ENCODE measurements around the gene C1GALT1C1L.
A peak's percentile ranks its signal among the peaks of the same experiment; 100 is the strongest.

The C1GALT1C1L gene

DNA sequence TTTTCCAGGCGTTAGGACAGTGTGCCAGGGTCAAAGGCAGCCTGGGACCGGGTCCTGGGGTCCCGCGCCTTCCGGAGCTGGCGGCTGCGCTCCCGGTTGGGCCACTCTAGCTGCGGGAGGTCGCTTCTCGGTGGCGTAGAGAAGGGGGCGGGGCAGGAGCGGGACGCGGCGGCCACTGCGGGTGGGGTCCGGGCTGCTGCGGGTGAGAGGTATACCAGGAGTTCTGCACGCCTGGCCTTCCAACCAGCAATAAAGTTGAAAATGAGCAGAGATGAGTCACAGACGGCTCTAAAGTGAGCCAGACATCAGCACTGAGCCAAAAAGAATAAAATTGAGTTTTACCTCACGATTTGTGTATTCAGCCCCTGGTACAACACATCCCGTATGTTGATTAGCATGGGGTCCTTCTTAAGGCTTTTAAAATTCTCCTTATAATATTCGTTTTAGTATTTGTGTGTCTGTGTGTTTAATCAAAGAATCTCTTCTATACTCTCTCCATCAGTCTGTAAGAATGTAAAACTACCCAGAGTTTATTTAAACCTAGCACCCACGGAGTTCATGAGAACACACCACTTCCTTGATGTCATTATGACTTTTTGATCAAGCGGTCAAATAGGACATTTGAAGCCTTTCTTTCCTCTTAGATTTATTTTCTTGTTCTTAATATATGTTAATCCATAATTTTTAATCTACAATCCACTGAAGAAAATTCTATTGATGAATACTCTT is at the start of gene C1GALT1C1L:
Gene C1GALT1C1L (minus strand): TSS at position 108 of the 729 bp plus-strand sequence. CDS start 107 bp downstream, at position 1.
- ChIA-PET POLR2A (no interaction called here), CTCF (no interaction called here)
- H3K4me3 ChIP-seq (ENCODE audit: low read depth, low read length): peak within 1 kb of the TSS; percentile 52
- peak; percentile 7 for DNase-seq (ENCODE audit: low read depth, low spot score)
- TF ChIP-seq, protein P1, sequence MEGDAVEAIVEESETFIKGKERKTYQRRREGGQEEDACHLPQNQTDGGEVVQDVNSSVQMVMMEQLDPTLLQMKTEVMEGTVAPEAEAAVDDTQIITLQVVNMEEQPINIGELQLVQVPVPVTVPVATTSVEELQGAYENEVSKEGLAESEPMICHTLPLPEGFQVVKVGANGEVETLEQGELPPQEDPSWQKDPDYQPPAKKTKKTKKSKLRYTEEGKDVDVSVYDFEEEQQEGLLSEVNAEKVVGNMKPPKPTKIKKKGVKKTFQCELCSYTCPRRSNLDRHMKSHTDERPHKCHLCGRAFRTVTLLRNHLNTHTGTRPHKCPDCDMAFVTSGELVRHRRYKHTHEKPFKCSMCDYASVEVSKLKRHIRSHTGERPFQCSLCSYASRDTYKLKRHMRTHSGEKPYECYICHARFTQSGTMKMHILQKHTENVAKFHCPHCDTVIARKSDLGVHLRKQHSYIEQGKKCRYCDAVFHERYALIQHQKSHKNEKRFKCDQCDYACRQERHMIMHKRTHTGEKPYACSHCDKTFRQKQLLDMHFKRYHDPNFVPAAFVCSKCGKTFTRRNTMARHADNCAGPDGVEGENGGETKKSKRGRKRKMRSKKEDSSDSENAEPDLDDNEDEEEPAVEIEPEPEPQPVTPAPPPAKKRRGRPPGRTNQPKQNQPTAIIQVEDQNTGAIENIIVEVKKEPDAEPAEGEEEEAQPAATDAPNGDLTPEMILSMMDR (IDR thresholded peaks at IDR 0.05; ENCODE audit: insufficient read depth, low read length, missing control alignments): no peak

DNA sequence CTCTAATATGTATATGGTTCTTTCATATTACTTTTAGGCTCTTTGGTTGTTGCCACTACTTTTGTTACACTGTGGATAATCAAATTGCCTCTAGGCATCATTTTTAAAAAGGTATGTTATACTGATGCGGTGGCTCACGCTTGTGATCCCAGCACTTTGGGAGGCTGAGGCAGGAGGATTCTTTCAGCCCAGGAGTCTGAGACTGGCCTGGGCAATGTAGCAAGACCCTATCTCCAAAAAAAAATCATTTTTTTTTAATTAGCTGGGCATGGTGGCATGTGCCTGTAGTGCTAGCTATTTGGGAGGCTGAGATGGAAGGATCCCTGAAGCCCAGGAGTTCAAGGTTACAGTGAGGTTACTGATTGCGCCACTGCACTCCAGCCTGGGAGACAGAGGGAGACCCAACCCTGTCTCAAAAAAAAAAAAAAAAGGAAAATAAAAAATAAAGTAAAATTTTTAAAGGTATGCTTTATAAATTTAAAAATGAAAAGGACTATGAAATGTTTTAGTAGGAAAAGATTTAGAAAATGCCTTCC is 49.5 kb upstream of the C1GALT1C1L start:
- no peak for DNase-seq (ENCODE audit: low read depth, low spot score)
- H3K4me3 ChIP-seq (ENCODE audit: low read depth, low read length): no peak overlapping the region
- POLR2A ChIA-PET: no interaction called here
- CTCF ChIA-PET: interaction anchor here (0.8 kb wide), 1 partner anchor 10 kb away, joined by 3 read pairs; no protein-coding TSS in a partner anchor
- TF ChIP-seq, protein P1 (IDR thresholded peaks at IDR 0.05; ENCODE audit: insufficient read depth, low read length, missing control alignments): no peak

DNA sequence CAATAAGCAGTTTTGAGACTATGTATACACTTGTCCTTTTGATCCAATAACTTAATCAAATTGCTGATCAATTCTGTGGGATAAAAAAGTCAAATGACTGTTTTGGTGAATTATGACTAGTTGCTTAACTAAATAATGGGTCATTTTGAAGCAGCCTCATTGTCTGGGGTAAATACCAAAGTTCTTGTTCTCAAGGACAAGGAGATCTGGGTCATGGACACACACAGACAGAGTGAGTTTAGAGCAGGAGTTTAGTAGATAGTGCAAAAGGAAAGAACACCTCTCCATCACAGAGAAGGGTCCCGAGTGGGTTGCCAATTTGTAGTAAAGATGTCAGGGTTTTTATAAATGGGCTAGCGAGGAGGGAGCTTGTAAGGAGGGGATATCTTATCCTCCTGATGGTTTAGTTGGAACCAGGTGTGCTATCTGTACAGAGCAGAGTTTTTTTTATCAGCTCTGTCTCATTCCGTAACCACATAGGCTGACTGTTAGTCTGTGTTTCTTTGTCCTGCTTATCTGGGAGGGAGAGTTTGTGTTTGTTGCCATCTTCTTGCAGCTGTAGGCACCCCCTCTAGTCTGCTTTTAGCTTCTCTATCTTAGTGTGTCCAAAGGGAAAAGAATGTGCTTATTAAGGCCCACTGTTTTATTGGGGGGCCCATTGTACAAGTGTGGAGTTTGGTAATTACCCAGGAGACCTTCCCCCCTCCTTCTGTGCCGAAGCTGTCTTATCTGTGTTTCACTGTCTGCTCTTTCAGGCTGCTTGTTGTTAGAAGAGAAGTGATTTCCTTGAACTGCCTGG is 48.7 kb upstream of the C1GALT1C1L start:
- no peak for DNase-seq (ENCODE audit: low read depth, low spot score)
- H3K4me3 ChIP-seq (ENCODE audit: low read depth, low read length): no peak overlapping the region
- CTCF ChIA-PET: interaction anchor here (0.8 to 1.2 kb wide), 2 partner anchors 9 to 10 kb away, joined by 3 to 4 read pairs; no protein-coding TSS in a partner anchor
- POLR2A ChIA-PET: no interaction called here
- TF ChIP-seq, protein P1 (IDR thresholded peaks at IDR 0.05; ENCODE audit: insufficient read depth, low read length, missing control alignments): no peak

DNA sequence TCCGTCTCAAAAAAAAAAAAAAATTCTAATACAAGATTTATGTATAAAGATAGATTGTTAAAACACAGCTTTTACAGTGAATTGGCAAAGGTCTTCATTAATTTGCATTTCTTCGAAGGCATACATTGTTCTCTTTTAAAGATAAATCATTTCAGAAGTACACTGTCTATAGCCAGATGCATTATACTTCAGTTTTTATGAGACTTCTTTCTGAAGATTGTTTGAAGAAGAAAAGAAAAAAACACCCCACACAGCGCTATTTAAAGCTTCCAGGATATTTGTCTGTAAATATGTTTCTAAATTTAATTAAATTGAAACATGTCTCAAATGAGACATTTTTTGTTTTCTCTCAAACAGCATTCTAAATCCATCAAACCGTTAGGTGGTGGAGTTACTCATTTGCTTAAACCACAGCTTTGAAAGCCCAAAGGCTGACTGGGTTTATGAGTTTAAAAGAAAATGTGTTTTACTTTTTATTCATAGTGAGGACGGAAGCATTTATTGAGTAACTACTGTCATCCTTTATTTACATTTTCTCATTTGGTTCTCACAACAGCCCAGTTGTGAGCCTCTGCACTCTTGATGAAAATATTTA is 42.4 kb upstream of the C1GALT1C1L start:
- TF ChIP-seq, protein P1 (IDR thresholded peaks at IDR 0.05; ENCODE audit: insufficient read depth, low read length, missing control alignments): no peak
- H3K4me3 ChIP-seq (ENCODE audit: low read depth, low read length): no peak overlapping the region
- ChIA-PET POLR2A (no interaction called here), CTCF (no interaction called here)
- no peak for DNase-seq (ENCODE audit: low read depth, low spot score)

DNA sequence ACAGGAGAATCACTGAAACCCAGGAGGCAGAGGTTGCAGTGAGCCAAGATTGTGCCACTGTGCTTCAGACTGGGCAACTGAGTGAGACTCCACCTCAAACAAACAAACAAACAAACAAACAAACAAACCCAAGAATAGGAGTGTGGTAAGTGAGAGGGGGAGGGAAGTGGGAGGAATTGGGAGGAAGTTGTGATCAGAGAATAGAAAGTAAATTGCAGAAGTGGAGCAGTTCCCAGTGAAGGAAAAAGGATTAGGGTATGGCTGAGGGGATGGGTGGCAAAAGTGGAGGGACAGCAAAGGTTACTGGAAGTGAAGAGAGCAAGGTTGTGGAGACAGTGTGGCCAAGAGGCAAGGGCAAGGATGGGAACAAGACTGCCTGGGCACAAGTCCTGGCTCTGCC is 41.1 kb upstream of the C1GALT1C1L start:
- CTCF ChIA-PET: interaction anchor here (0.5 kb wide), 1 partner anchor 310 kb away, joined by 3 read pairs; no protein-coding TSS in a partner anchor
- DNase-seq (ENCODE audit: low read depth, low spot score): no peak
- no peak overlapping the region for H3K4me3 ChIP-seq (ENCODE audit: low read depth, low read length)
- POLR2A ChIA-PET: no interaction called here
- TF ChIP-seq, protein P1 (IDR thresholded peaks at IDR 0.05; ENCODE audit: insufficient read depth, low read length, missing control alignments): no peak

All from AG04449 (cell line).